Endodermal cell (in vitro differentiated cells): Measurements from ENCODE around the gene ACTL8. TPM values are rescaled to one million over a fixed set of nuclear protein-coding genes. Genes with fewer than 3 reads are reported as not detected.

ENCODE experiments used
- DNase-seq: peaks from one replicate; pipeline ENCODE4 v3.0.0-alpha.2; 2017
- H3K27ac ChIP-seq: 2 replicates; pipeline ENCODE4 v1.5.1; 2013; ENCODE audit warnings: mild to moderate bottlenecking, low read depth, low read length, moderate library complexity
- H3K27me3 ChIP-seq: 2 replicates; pipeline ENCODE4 v1.6.1; 2013; ENCODE audit warnings: mild to moderate bottlenecking, low read length, moderate library complexity; ENCODE audit not compliant: insufficient read depth, control insufficient read depth, poor library complexity, severe bottlenecking
- H3K36me3 ChIP-seq: 2 replicates; pipeline ENCODE4 v1.7.0; 2013; ENCODE audit warnings: mild to moderate bottlenecking, low read length, moderate library complexity; ENCODE audit not compliant: control insufficient read depth, insufficient read depth
- H3K4me1 ChIP-seq: one replicate; pipeline ENCODE4 v1.7.0; 2013; ENCODE audit warnings: low read length; ENCODE audit not compliant: control insufficient read depth, insufficient read depth
- H3K4me3 ChIP-seq: 2 replicates; pipeline ENCODE4 v1.5.1; 2013; ENCODE audit warnings: mild to moderate bottlenecking, low read length, moderate library complexity
- H3K9ac ChIP-seq: 2 replicates; pipeline ENCODE4 v1.6.1; 2013; ENCODE audit warnings: mild to moderate bottlenecking, low read length, moderate library complexity; ENCODE audit not compliant: poor library complexity, severe bottlenecking; ENCODE audit errors: extremely low read depth
- H3K9me3 ChIP-seq: 2 replicates; pipeline ENCODE4 v1.6.1; 2013; ENCODE audit warnings: mild to moderate bottlenecking, low read length, moderate library complexity; ENCODE audit not compliant: control insufficient read depth
- H3K27ac Mint-ChIP-seq: 2 replicates; pipeline ENCODE4 v1.8.0; 2020; ENCODE audit warnings: mixed read lengths
- H3K27me3 Mint-ChIP-seq: 2 replicates; pipeline ENCODE4 v1.8.0; 2021; ENCODE audit warnings: mild to moderate bottlenecking, mixed read lengths; ENCODE audit not compliant: insufficient read depth
- H3K36me3 Mint-ChIP-seq: 2 replicates; pipeline ENCODE4 v1.8.0; 2020; ENCODE audit warnings: low read depth, mixed read lengths
- H3K4me1 Mint-ChIP-seq: 2 replicates; pipeline ENCODE4 v1.8.0; 2020; ENCODE audit warnings: mixed read lengths
- H3K4me3 Mint-ChIP-seq: 2 replicates; pipeline ENCODE4 v1.8.0; 2020; ENCODE audit warnings: mild to moderate bottlenecking, moderate library complexity, mixed read lengths
- H3K9me3 Mint-ChIP-seq: 2 replicates; pipeline ENCODE4 v1.8.0; 2020; ENCODE audit warnings: mild to moderate bottlenecking, mixed read lengths
- WGBS, 2 experiments: methylation state at CpG; one replicate each; pipeline versions ENCODE4 v1.1.5 to v1.1.7; 2013; ENCODE audit warnings: missing lambda C conversion rate in 2 of 2, mixed read lengths in 1 of 2; ENCODE audit not compliant: insufficient coverage in 1 of 2, insufficient read length in 1 of 2; 5-methylcytosine and 5-hydroxymethylcytosine counted together
- total RNA-seq, 2 donors: library from RNA; stranded (reverse); fragmentation: NEBNext Ultra II Directional in 1 of 2; extraction: Animal tissue kit (Norgen Biotek cat#: 25700) in 1 of 2; gene quantifications; 2 replicates in 1 of 2; 3 replicates in 1 of 2; pipeline ENCODE4 v1.2.1, GENCODE V29; 2021
- TF ChIP-seq, protein P1 (sequence below): fragments of 200-600 bp; sonication (generic); conservative IDR thresholded peaks from 2 replicates; pipeline ENCODE4 v1.5.0; 2021; ENCODE audit warnings: antibody characterized with exemption, mild to moderate bottlenecking

ACTL8 gene
- total RNA-seq, 2 donors from 2014 or later: not detected

DNA sequence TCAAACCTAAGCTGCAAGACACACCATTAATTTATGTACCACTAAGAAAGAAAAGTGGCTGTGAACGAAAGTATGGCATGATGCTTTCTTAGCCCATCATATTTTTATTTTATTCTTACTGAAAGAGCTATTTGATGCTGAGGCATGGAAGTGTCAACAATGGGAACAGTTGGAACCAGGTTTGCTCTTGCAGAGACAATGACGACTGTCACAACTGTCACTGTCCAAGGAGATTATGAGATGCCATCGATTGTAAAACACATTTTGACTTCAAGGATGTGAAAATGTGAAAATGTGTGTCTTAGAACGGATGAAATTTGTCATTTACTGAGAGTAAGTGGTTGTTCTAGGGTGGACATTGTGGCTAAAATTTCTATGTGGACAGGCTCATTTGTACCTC lies 2.8 kb upstream of the ACTL8 start:
- H3K4me3 ChIP-seq: no peak overlapping the region
- no peak for DNase-seq
- H3K27ac ChIP-seq: no peak overlapping the region
- Mint-ChIP-seq H3K27me3 (peaks cover 2% of the 10 kb centered on the region), H3K4me1 (no peaks in the 10 kb centered on the region), H3K27ac (no peak overlapping the region), H3K36me3 (no peaks in the 10 kb centered on the region), H3K4me3 (no peak overlapping the region), H3K9me3 (peaks cover 38% of the 10 kb centered on the region)
- no peaks in the 10 kb centered on the region for H3K4me1 ChIP-seq
- no peaks in the 10 kb centered on the region for H3K27me3 ChIP-seq
- 74 to 95% methylated on average over 3 to 4 of the region's 4 CpGs for WGBS, 2 experiments
- TF ChIP-seq, protein P1, sequence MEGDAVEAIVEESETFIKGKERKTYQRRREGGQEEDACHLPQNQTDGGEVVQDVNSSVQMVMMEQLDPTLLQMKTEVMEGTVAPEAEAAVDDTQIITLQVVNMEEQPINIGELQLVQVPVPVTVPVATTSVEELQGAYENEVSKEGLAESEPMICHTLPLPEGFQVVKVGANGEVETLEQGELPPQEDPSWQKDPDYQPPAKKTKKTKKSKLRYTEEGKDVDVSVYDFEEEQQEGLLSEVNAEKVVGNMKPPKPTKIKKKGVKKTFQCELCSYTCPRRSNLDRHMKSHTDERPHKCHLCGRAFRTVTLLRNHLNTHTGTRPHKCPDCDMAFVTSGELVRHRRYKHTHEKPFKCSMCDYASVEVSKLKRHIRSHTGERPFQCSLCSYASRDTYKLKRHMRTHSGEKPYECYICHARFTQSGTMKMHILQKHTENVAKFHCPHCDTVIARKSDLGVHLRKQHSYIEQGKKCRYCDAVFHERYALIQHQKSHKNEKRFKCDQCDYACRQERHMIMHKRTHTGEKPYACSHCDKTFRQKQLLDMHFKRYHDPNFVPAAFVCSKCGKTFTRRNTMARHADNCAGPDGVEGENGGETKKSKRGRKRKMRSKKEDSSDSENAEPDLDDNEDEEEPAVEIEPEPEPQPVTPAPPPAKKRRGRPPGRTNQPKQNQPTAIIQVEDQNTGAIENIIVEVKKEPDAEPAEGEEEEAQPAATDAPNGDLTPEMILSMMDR: no peak
- peaks cover 22% of the 10 kb centered on the region for H3K9me3 ChIP-seq
- H3K9ac ChIP-seq: no peak overlapping the region
- H3K36me3 ChIP-seq: no peaks in the 10 kb centered on the region

DNA sequence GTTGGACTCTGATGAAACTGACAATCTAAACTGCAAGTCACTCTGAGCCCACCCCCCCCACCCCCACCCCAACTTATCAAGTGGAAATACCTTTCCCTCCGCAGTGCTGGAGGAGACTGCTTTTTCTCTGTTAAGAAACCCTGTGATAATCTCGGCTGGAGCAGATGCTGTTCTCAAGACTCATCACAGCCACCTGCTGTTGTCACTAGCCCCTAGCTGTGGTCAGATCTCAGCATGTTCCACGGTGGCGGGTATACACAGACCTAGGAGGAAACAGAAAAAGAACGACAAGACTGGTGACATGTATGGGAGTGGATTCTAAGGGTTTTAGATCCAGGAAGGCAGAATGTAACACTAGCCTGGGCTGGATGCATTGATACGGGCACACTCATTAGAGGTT lies 2.3 kb downstream of the ACTL8 start:
- H3K27me3 Mint-ChIP-seq: peaks cover 8% of the 10 kb centered on the region
- no peak for DNase-seq
- H3K4me1 Mint-ChIP-seq: no peaks in the 10 kb centered on the region
- no peak overlapping the region for H3K4me3 Mint-ChIP-seq
- peaks cover 68% of the 10 kb centered on the region for H3K9me3 Mint-ChIP-seq
- H3K27ac Mint-ChIP-seq: no peak overlapping the region
- Histone ChIP-seq H3K9ac (no peak overlapping the region), H3K4me3 (no peak overlapping the region), H3K9me3 (peaks cover 49% of the 10 kb centered on the region), H3K27ac (no peak overlapping the region), H3K27me3 (no peaks in the 10 kb centered on the region), H3K4me1 (no peaks in the 10 kb centered on the region), H3K36me3 (no peaks in the 10 kb centered on the region)
- WGBS, 2 experiments: 80 to 88% methylated on average over 5 to 6 of the region's 6 CpGs
- TF ChIP-seq, protein P1: no peak
- peaks cover 2% of the 10 kb centered on the region for H3K36me3 Mint-ChIP-seq

DNA sequence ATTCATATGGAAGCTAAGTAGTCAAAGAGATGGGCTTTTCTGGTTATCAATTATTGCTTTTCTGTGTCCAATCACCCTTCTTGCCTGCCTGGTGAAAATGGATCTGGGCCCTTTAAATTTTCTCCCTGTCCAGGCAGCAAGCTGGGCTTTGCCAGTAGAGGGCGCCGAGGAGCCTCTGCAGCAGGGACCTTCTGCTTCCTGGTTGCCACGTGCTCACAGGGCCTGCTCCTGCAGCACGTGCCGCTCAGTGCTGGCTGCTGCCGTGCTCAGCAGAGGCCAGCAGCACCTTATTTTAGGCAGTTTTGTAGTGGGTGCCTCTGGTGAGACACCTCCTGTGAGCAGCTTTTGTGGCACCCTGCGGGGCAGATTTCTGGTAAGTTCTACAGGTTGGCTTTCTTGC lies 4.0 kb downstream of the ACTL8 start:
- no peak overlapping the region for H3K27ac Mint-ChIP-seq

More for the DNA sequence above, 4.0 kb downstream of the ACTL8 start:
- H3K9me3 ChIP-seq: peaks cover 46% of the 10 kb centered on the region
- no peak overlapping the region for H3K9ac ChIP-seq
- peaks cover 2% of the 10 kb centered on the region for H3K36me3 Mint-ChIP-seq
- H3K9me3 Mint-ChIP-seq: peaks cover 57% of the 10 kb centered on the region
- TF ChIP-seq, protein P1: peak; percentile 60
- H3K4me3 ChIP-seq: peak overlapping the region; percentile 35
- H3K4me1 ChIP-seq: no peaks in the 10 kb centered on the region
- H3K36me3 ChIP-seq: no peaks in the 10 kb centered on the region
- H3K27me3 ChIP-seq: no peaks in the 10 kb centered on the region
- peak; percentile 78 for DNase-seq
- H3K27me3 Mint-ChIP-seq: peaks cover 8% of the 10 kb centered on the region
- H3K4me1 Mint-ChIP-seq: no peaks in the 10 kb centered on the region
- H3K4me3 Mint-ChIP-seq: no peak overlapping the region
- WGBS, 2 experiments: 64 to 76% methylated on average over 6 to 7 of the region's 7 CpGs
- no peak overlapping the region for H3K27ac ChIP-seq
